CD4-positive, alpha-beta T cell treated with Interleukin-15 for 1 hour (primary cell): ENCODE results near the gene PCYT1B.

Experiments used
- DNase-seq: peaks from one replicate; pipeline ENCODE4 v3.0.0-alpha.2; 2020

Gene PCYT1B

DNA sequence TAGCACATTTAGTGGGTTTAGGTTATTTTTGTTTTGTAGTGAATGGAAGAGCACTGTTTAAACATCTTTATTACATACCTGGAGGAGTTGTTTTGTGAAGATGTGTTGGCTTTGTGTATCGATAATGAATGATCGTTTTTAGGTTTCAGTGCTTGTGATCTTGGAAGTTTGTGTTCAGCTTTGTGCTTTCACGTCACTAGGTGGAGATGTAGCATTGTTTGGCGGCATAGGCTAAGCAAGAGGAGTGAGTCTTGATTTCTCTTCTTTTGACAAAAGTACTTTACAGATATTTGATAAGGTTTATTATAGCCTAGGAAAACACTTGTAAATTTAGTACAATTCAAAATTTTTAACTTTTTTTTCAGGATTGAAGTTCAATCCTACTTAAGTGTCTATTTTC, 131.7 kb downstream of the PCYT1B start:
- DNase-seq = no peak

- no peak for DNase-seq
Observed at GRCh38 chrX:24513416-24513815, 133.7 kb downstream of the PCYT1B start.

DNA sequence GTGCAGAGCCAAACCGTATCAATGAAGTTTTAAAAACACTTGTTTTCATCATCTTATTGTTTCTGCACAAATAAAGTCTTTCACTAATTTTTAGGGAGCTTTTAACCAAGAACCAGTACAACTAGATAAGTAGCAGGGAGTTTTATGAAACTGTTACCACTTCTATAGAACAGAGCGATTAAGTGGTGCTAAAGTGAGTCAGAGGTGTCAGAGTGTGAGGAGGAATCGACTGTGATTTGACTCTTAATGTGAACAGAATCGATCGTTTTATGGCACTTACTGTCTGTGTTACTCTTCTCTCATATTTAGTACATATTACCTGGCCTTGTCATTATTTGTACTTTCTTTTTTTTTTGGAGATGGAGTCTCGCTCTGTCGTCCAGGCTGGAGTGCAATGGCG, 138.8 kb downstream of the PCYT1B start:
- DNase-seq = no peak
